ENCODE measurements around the gene PHF21A.

GRCh38 chr11:46129133-46129532, 7.9 kb upstream of the PHF21A start:
- TF ChIP-seq CTCF (IDR thresholded peaks at IDR 0.05; ENCODE audit: low read length), result no peak
- TF ChIP-seq EZH2 (IDR thresholded peaks at IDR 0.05; ENCODE audit: borderline replicate concordance, low read length), result no peak

All from OCI-LY1 (cell line).